SJCRH30 (cell line): ENCODE data around the gene TFCP2. TPM values are rescaled to one million over a fixed set of nuclear protein-coding genes. Genes with fewer than 3 reads are reported as not detected.
A peak's percentile ranks its signal among the peaks of the same experiment; 100 is the strongest.

Source experiments
- DNase-seq, 2 experiments: peaks; one replicate each; pipeline ENCODE4 v3.0.0-alpha.2; 2015 to 2020
- H3K27ac ChIP-seq: fragments of 250-450 bp; sonication (Bioruptor Pico); 2 replicates; pipeline ENCODE4 v1.5.1; 2020; ENCODE audit warnings: mild to moderate bottlenecking, moderate library complexity
- H3K27me3 ChIP-seq: fragments of 250-450 bp; sonication (Bioruptor Pico); 2 replicates; pipeline ENCODE4 v1.5.1; 2020; ENCODE audit warnings: mild to moderate bottlenecking, moderate library complexity
- H3K36me3 ChIP-seq: fragments of 250-450 bp; sonication (Bioruptor Pico); 2 replicates; pipeline ENCODE4 v1.5.1; 2020; ENCODE audit warnings: mild to moderate bottlenecking, moderate library complexity
- H3K4me1 ChIP-seq: fragments of 250-450 bp; sonication (Bioruptor Pico); 2 replicates; pipeline ENCODE4 v1.5.1; 2020; ENCODE audit warnings: mild to moderate bottlenecking, moderate library complexity
- H3K4me3 ChIP-seq: fragments of 250-450 bp; sonication (Bioruptor Pico); 2 replicates; pipeline ENCODE4 v1.5.1; 2020; ENCODE audit warnings: mild to moderate bottlenecking, moderate library complexity
- H3K9me3 ChIP-seq: fragments of 250-450 bp; sonication (Bioruptor Pico); replicated peaks from 2 replicates; pipeline ENCODE4 v1.5.1; 2020; ENCODE audit warnings: mild to moderate bottlenecking, moderate library complexity
- total RNA-seq: library from RNA; depleted of rRNA; stranded (reverse); fragments of >200 nt; shearing (Covaris generic); gene quantifications from 2 replicates; pipeline ENCODE4 v1.2.3, GENCODE V29; 2014; rRNA removed

TFCP2 gene
- total RNA-seq, 1 experiment from 2014 or later, result 24.1 TPM

DNA sequence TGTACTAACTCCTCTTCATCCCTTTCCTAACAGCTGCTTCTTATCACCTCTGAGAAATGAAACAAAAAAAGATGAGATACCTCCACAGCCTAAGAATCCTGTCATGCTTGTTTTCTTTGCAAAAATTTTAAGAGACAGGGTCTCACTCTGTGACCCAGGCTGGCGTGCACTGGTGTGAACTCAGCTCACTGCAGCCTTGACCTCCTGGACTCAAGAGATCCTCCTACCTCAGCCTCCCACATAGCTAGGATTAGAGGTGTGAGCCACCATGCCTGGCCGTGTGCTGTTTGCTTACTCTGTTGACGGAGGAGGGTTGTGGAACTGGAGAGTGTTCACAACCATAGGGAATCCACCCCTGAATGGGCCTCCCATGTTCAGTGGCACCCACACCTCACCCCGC is 105.7 kb downstream of the TFCP2 start:
- no peak for DNase-seq
- Histone ChIP-seq H3K4me3 (no peak overlapping the region), H3K27me3 (no peaks in the 10 kb centered on the region), H3K27ac (no peak overlapping the region), H3K9me3 (no peaks in the 10 kb centered on the region), H3K4me1 (peaks cover 22% of the 10 kb centered on the region), H3K36me3 (peaks cover 82% of the 10 kb centered on the region)

DNA sequence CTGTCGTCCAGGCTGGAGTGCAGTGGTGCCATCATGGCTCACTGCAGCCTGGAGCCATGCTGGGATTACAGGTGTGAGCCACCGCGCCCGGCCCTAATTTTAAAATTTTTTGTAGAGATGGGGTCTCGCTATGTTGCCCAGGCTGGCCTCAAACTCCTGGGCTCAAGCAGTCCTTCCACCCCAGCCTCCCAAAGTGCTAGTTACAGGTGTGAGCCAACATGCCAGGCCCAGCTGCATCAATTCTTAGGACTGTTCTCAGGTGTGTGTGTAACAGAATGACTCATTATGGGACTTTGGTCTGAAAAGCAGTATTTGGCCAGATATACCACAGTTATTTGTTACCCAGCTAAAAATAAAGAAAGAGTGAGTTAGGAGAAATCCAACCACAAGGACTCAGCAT is 107.4 kb downstream of the TFCP2 start:
- no peak for DNase-seq
- H3K36me3 ChIP-seq, result peaks cover 91% of the 10 kb centered on the region
- no peak overlapping the region for H3K27ac ChIP-seq
- H3K4me3 ChIP-seq, result no peak overlapping the region
- H3K4me1 ChIP-seq, result peaks cover 8% of the 10 kb centered on the region
- H3K9me3 ChIP-seq, result no peaks in the 10 kb centered on the region
- H3K27me3 ChIP-seq, result no peaks in the 10 kb centered on the region

DNA sequence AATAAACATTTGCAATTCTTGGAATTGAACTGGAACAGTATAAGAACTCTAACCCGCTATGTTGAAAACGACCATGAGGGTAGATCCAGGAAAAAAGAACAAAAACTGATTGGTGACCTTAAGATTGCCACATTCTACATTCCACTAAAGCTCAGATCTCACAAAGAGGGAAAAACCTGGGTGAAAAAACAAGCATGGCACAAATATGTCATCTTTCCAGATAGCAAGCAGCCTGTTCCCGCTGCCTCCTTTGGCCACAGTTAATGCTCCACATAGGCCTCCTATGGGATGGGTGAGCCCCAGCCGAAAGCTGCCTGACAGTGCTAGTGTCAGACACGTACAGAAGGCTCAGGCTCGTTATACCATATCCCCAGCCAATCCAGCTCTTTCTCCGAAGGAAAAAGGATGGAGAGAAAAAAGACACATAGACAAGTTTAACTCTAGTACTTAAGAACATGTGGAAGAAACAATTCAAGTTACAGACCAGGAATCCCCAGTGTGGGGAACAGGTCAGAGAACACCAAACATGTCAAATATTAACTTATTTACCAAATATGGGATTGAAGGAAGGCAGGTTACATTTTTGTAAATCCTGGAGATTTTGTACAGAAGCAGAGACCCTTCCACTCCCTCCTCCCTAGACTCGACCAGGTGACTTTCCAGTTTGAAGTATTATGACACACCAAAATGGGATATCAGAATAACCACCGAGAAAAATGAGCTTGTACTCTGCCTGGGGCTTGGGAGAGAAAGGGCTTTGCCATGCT is 110.1 kb downstream of the TFCP2 start:
- Histone ChIP-seq H3K9me3 (no peaks in the 10 kb centered on the region), H3K27ac (no peak overlapping the region), H3K27me3 (no peaks in the 10 kb centered on the region), H3K4me3 (no peak overlapping the region), H3K4me1 (no peaks in the 10 kb centered on the region), H3K36me3 (peaks cover 89% of the 10 kb centered on the region)
- no peak for DNase-seq

DNA sequence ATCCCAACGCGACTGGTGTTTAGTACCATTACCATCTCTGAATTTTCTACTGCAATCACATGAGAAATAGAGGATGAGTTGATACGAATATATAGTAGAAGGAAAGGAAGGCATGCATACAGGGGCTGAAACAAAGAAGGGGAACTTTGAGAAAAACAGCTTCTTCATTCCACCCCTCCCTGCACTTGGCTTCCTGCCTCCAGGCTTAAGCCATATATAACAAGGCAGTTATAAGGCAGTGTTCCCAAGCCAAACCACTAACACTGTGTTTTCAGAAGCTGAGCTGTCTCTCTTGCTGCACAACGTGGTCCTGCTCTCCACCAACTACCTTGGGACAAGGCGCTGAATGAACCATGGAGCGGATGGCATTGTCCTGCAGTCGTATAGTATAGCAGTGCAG is 113.8 kb downstream of the TFCP2 start:
- Histone ChIP-seq H3K36me3 (peaks cover 71% of the 10 kb centered on the region), H3K4me1 (no peaks in the 10 kb centered on the region), H3K27ac (no peak overlapping the region), H3K9me3 (no peaks in the 10 kb centered on the region), H3K27me3 (no peaks in the 10 kb centered on the region), H3K4me3 (no peak overlapping the region)
- no peak for DNase-seq

DNA sequence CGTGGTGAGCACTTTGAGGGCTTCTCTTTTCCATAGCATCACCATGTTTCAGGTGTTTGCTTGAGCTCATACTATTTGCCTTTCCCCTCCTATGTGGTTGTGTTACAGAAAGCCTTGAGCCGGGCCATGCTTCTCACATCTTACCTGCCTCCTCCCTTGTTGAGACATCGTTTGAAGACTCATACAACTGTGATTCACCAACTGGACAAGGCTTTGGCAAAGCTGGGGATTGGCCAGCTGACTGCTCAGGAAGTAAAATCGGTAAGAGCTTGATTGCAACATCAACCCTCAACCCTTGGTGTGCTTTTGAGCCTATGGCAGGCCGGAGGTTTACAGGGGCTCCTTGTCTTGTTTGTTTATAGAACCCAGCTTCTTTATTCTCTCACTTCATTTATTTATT is 116.7 kb downstream of the TFCP2 start:
- Histone ChIP-seq H3K27ac (no peak overlapping the region), H3K4me3 (no peak overlapping the region), H3K27me3 (no peaks in the 10 kb centered on the region), H3K4me1 (peaks cover 10% of the 10 kb centered on the region), H3K36me3 (peaks cover 47% of the 10 kb centered on the region), H3K9me3 (no peaks in the 10 kb centered on the region)
- DNase-seq, result no peak

DNA sequence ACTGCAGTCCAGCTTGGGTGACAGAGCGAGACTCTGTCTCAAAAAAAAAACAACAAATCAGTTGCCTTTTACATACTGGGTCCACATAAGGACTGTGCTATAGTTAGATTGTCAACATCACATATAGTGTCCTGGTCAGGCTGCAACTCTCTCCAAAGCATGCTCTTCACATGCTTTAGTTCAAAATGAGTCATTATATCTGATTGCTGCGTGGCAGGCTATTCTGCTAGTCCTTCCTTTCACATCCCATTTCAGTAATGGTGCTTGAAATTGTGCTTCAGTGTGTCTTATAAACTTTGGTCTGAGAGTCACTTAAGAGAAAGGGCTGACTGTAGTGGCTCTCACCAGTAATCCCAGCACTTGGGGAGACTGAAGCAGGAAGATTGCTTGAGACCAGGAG is 117.9 kb downstream of the TFCP2 start:
- no peak for DNase-seq
- H3K27me3 ChIP-seq, result no peaks in the 10 kb centered on the region
- H3K36me3 ChIP-seq, result peaks cover 38% of the 10 kb centered on the region
- H3K9me3 ChIP-seq, result no peaks in the 10 kb centered on the region
- H3K27ac ChIP-seq, result no peak overlapping the region
- peaks cover 14% of the 10 kb centered on the region for H3K4me1 ChIP-seq
- H3K4me3 ChIP-seq, result no peak overlapping the region

DNA sequence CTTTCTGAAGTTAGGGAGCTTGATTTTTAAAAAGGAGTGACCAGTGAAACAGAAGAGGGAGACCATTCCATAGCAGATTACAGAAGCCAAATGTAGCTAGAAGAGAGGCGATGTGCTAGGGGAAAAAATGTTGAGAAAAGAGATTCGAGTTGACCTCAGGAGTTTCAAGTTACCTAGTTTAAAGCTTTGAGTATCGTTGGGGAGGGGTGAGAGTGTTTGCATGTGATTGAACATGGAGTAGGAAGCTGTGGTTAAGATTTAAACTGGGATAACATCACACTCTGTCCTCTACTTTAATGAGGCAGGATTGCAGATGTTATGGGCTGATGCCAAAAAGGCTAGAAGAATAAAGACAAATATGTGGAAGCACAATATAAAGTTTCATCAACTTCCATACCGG is 121.1 kb downstream of the TFCP2 start:
- H3K36me3 ChIP-seq, result peaks cover 14% of the 10 kb centered on the region
- H3K4me1 ChIP-seq, result peaks cover 23% of the 10 kb centered on the region
- H3K9me3 ChIP-seq, result no peaks in the 10 kb centered on the region
- peak; percentile 39 to 75 for DNase-seq
- H3K27ac ChIP-seq, result no peak overlapping the region
- H3K4me3 ChIP-seq, result no peak overlapping the region
- H3K27me3 ChIP-seq, result no peaks in the 10 kb centered on the region

DNA sequence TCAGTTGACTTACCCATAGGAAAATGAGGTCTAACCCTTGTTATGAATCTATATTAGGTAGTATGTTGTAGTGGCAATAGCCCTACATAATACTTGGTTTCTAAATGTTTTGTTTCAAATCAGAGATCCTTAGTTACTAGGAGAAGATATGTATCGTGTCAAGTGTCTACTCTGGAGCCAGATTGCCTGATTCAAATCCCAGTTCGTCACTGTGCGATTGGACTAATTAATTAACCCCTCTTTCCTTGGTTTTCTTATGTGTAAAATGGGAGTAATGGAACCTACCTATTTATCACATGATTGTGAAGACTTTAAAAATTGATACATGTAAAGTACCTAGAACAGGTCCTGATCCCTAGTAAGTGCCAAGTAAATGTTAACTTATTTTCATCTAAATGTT is 123.4 kb downstream of the TFCP2 start:
- Histone ChIP-seq H3K4me1 (peaks cover 23% of the 10 kb centered on the region), H3K9me3 (no peaks in the 10 kb centered on the region), H3K27me3 (no peaks in the 10 kb centered on the region), H3K36me3 (peaks cover 5% of the 10 kb centered on the region; the same call in 1 of the 2 replicates), H3K4me3 (peak overlapping the region; percentile 74; the same call in 1 of the 2 replicates), H3K27ac (no peak overlapping the region)
- no peak for DNase-seq

DNA sequence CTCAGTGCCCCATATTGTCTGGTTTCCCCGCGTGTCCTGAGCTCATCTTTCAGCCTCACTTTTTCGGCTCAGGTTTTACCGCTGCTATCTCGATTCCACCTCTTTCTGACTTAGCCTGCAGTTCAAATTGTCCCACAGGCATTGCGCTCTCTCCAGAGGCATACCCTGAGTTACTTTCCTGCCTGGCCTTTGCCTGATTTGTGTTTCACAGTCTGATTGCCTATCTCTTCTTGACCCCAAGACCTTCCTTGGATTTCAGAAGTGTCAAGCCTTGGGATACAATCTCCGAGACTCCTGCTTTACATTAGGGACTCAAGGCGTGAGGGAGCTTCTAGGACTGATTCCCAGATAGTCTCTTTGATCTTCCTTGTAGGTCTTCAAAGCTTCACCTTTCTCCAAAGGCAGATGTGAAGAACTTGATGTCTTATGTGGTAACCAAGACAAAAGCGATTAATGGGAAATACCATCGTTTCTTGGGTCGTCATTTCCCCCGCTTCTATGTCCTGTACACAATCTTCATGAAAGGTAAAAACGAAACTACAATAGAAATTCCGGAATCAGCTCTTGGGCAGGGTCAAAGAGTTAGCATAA is 124.2 kb downstream of the TFCP2 start:
- no peak for DNase-seq
- Histone ChIP-seq H3K9me3 (no peaks in the 10 kb centered on the region), H3K27me3 (no peaks in the 10 kb centered on the region), H3K4me3 (peak overlapping the region; percentile 74), H3K36me3 (peaks cover 5% of the 10 kb centered on the region; the same call in 1 of the 2 replicates), H3K4me1 (peaks cover 23% of the 10 kb centered on the region), H3K27ac (peak overlapping the region; percentile 72)

DNA sequence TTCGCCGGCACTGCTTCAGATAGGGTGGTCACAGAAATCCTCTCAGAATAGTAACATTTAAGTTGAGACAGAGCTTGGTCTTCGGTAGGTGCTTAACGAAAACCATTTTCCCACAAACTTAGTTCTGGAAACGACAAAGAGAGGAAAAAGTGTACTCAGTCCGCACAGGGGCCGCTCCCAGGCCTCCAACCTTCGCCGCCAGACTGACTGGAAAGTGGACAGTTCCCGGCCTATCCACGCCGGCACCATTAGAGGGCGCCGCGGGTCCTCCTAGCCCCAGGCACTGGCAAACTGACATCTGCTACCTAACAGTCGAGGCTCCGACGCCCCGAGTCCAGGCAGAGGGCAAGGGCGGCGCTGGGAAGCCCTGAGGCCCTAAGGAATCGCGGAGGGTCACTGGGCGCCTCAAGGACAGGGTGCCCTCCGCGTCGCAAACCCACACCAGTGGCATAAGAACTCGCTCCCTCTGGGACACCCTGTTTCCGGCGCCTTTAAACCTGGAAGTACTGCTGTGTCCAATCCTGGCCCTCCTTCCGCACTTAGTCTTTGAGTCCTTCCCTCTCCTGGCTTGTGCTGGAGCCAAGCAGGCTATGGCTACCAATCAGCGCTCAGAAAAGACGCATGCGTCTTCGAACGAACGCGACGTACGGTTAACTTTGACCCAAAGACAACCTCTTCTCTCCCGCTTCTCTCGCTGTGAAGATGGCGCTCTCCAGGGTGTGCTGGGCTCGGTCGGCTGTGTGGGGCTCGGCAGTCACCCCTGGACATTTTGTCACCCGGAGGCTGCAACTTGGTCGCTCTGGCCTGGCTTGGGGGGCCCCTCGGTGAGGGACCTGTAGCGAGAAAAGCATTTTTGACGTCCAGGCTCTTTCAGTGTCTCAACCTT is 125.0 kb downstream of the TFCP2 start, which contains the start of gene LETMD1:
TSS of gene LETMD1 (plus strand) at position 673 of the 886 bp plus-strand sequence. CDS start at position 703, 30 bp downstream.
- Histone ChIP-seq H3K9me3 (no peaks in the 10 kb centered on the region), H3K4me3 (peak within 1 kb of the TSS; percentile 74), H3K36me3 (0 out of 2 replicates have a peak, but pooled peaks cover 5% of the 10 kb centered on the region), H3K27ac (peak within 1 kb of the TSS; percentile 72), H3K4me1 (peaks cover 23% of the 10 kb centered on the region), H3K27me3 (no peaks in the 10 kb centered on the region)
- DNase-seq, result peak; percentile 97 to 99

Other genes with a start within 250 kb of the TFCP2 start
- not detected in 2 replicates for gene HIGD1C, start 220.6 kb downstream of the TFCP2 start, total RNA-seq
- gene SLC11A2, start 146.8 kb downstream of the TFCP2 start, total RNA-seq, result 76.4 and 78.5 TPM in 2 replicates
- 40.8 and 53.4 TPM in 2 replicates for gene LETMD1, start 124.8 kb downstream of the TFCP2 start, total RNA-seq
- 85.3 and 92.5 TPM in 2 replicates for gene CSRNP2, start 89.5 kb downstream of the TFCP2 start, total RNA-seq
- gene POU6F1, start 44.9 kb upstream of the TFCP2 start, total RNA-seq, result 1.5 and 2.5 TPM in 2 replicates
- 236 and 239 TPM in 2 replicates for gene DAZAP2, start 65.7 kb upstream of the TFCP2 start, total RNA-seq
- gene SMAGP, start 97.3 kb upstream of the TFCP2 start, total RNA-seq, result 0.38 and 1.2 TPM in 2 replicates
- gene BIN2, start 151.0 kb upstream of the TFCP2 start, total RNA-seq, result not detected in 2 replicates
- gene CELA1, start 173.5 kb upstream of the TFCP2 start, total RNA-seq, result not detected in 2 replicates
- 0.08 and 0.10 TPM in 2 replicates for gene GALNT6, start 218.3 kb upstream of the TFCP2 start, total RNA-seq